Measurements from ENCODE around the gene ARL6IP1.

The ARL6IP1 gene

DNA sequence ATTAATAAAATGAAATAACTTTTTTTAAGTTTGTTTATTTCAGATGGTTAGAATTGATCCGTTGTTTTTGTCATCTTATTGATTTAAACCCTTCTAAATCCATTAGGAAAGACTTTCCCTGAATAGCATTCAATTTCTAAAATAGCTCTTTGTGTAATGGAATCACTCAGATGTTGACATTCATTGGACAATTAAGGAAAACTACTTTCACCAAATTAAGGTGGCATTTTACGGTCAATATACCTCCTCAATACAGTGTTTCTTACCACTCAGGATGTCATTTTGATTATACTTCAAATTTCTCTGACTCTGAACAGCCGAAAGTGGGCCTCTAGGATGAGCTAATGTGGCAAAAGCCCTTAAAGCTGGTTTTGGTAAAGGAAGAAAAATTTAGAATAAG, 1.8 kb downstream of the ARL6IP1 start:
- Histone ChIP-seq H2AFZ (ENCODE audit: low read length) (no peak overlapping the region), H3K9ac (ENCODE audit: low read depth, low read length, poor library complexity, severe bottlenecking) (peak overlapping the region; percentile 93), H3K4me3 (ENCODE audit: low read length, poor library complexity, severe bottlenecking) (peak overlapping the region; percentile 79), H3K36me3 (ENCODE audit: insufficient read depth, low read length) (peaks cover 10% of the 10 kb centered on the region; the same call in 1 of the 2 replicates), H3K9me3 (ENCODE audit: insufficient read depth, low read depth, low read length) (no peaks in the 10 kb centered on the region), H3K79me2 (ENCODE audit: insufficient read depth, low read length) (peaks cover 64% of the 10 kb centered on the region), H3K27me3 (ENCODE audit: insufficient read depth, low read length, poor library complexity, severe bottlenecking) (no peaks in the 10 kb centered on the region), H3K4me2 (ENCODE audit: low read depth, low read length, poor library complexity, severe bottlenecking) (peak overlapping the region; percentile 71), H4K20me1 (ENCODE audit: insufficient read depth, low read length, poor library complexity, severe bottlenecking) (peaks cover 19% of the 10 kb centered on the region), H3K9me2 (replicated peaks; ENCODE audit: low read depth, low read length) (no peaks in the 10 kb centered on the region), H3K4me1 (ENCODE audit: insufficient read depth, low read length, poor library complexity, severe bottlenecking) (peaks cover 20% of the 10 kb centered on the region), H3F3A (ENCODE audit: low read depth) (no peaks in the 10 kb centered on the region)
- no peak for TF ChIP-seq EZH2phosphoT487 (IDR thresholded peaks at IDR 0.05; ENCODE audit: borderline replicate concordance)
- TF ChIP-seq, protein P1, sequence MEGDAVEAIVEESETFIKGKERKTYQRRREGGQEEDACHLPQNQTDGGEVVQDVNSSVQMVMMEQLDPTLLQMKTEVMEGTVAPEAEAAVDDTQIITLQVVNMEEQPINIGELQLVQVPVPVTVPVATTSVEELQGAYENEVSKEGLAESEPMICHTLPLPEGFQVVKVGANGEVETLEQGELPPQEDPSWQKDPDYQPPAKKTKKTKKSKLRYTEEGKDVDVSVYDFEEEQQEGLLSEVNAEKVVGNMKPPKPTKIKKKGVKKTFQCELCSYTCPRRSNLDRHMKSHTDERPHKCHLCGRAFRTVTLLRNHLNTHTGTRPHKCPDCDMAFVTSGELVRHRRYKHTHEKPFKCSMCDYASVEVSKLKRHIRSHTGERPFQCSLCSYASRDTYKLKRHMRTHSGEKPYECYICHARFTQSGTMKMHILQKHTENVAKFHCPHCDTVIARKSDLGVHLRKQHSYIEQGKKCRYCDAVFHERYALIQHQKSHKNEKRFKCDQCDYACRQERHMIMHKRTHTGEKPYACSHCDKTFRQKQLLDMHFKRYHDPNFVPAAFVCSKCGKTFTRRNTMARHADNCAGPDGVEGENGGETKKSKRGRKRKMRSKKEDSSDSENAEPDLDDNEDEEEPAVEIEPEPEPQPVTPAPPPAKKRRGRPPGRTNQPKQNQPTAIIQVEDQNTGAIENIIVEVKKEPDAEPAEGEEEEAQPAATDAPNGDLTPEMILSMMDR (conservative IDR thresholded peaks at IDR 0.05; ENCODE audit: low read length): no peak

DNA sequence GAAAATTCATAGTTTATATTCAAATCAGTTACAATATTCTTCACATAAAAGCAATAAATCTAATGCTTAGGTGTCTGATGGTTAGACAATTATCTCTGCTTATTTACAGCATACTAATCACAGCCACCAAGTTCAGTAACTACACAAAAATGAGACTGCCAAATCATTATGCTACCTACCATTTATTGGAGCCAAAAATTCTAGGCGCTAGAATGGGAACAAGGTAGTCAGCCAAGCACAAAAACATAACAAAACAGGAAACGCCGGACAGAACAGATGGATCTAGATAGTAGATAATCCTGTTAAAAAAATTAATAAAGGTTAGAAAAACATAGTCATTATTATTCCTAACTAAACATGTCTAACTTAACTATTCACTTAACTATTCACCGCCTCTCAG, 3.6 kb downstream of the ARL6IP1 start:
- Histone ChIP-seq H3K36me3 (ENCODE audit: insufficient read depth, low read length) (peaks cover 20% of the 10 kb centered on the region; the same call in 1 of the 2 replicates), H3K9me3 (ENCODE audit: insufficient read depth, low read depth, low read length) (no peaks in the 10 kb centered on the region), H3F3A (ENCODE audit: low read depth) (no peaks in the 10 kb centered on the region), H3K4me2 (ENCODE audit: low read depth, low read length, poor library complexity, severe bottlenecking) (peak overlapping the region; percentile 71), H3K4me3 (ENCODE audit: low read length, poor library complexity, severe bottlenecking) (peak overlapping the region; percentile 79), H3K9me2 (replicated peaks; ENCODE audit: low read depth, low read length) (no peaks in the 10 kb centered on the region), H4K20me1 (ENCODE audit: insufficient read depth, low read length, poor library complexity, severe bottlenecking) (peaks cover 19% of the 10 kb centered on the region), H3K4me1 (ENCODE audit: insufficient read depth, low read length, poor library complexity, severe bottlenecking) (peaks cover 4% of the 10 kb centered on the region), H3K79me2 (ENCODE audit: insufficient read depth, low read length) (peaks cover 66% of the 10 kb centered on the region), H3K9ac (ENCODE audit: low read depth, low read length, poor library complexity, severe bottlenecking) (no peak overlapping the region), H2AFZ (ENCODE audit: low read length) (no peak overlapping the region), H3K27me3 (ENCODE audit: insufficient read depth, low read length, poor library complexity, severe bottlenecking) (no peaks in the 10 kb centered on the region)
- no peak for TF ChIP-seq EZH2phosphoT487 (IDR thresholded peaks at IDR 0.05; ENCODE audit: borderline replicate concordance)
- TF ChIP-seq, protein P1 (conservative IDR thresholded peaks at IDR 0.05; ENCODE audit: low read length): no peak

DNA sequence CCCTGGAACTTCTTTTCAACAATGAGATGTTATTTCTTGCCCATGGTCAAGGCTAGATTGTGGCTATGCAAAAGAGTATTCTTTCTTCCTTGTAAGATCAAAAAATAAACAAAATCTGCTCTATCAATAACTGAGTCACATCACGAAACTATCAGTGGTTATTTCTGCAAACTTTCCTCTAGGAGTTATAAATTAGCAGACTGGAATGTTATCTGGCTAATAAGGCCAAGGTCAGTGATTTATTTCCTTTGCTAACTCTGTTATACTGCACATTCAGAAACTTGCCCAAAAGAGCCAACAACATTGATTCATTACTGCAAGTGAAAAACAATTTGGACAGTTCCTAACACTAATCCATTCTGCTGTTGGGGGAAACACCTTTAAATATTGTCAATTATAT, 5.0 kb downstream of the ARL6IP1 start:
- peaks cover 4% of the 10 kb centered on the region for H3K4me1 ChIP-seq (ENCODE audit: insufficient read depth, low read length, poor library complexity, severe bottlenecking)
- TF ChIP-seq, protein P1 (conservative IDR thresholded peaks at IDR 0.05; ENCODE audit: low read length): no peak
- TF ChIP-seq EZH2phosphoT487 (IDR thresholded peaks at IDR 0.05; ENCODE audit: borderline replicate concordance): no peak
- H3K79me2 ChIP-seq (ENCODE audit: insufficient read depth, low read length): peaks cover 65% of the 10 kb centered on the region
- no peaks in the 10 kb centered on the region for H3K27me3 ChIP-seq (ENCODE audit: insufficient read depth, low read length, poor library complexity, severe bottlenecking)
- no peaks in the 10 kb centered on the region for H3K9me3 ChIP-seq (ENCODE audit: insufficient read depth, low read depth, low read length)
- H3K9me2 ChIP-seq (replicated peaks; ENCODE audit: low read depth, low read length): no peaks in the 10 kb centered on the region
- H3K4me3 ChIP-seq (ENCODE audit: low read length, poor library complexity, severe bottlenecking): no peak overlapping the region
- peaks cover 29% of the 10 kb centered on the region; the same call in 1 of the 2 replicates for H3K36me3 ChIP-seq (ENCODE audit: insufficient read depth, low read length)
- H3K9ac ChIP-seq (ENCODE audit: low read depth, low read length, poor library complexity, severe bottlenecking): peak overlapping the region; percentile 21
- peaks cover 19% of the 10 kb centered on the region for H4K20me1 ChIP-seq (ENCODE audit: insufficient read depth, low read length, poor library complexity, severe bottlenecking)
- no peak overlapping the region for H2AFZ ChIP-seq (ENCODE audit: low read length)
- peak overlapping the region; percentile 19 for H3K4me2 ChIP-seq (ENCODE audit: low read depth, low read length, poor library complexity, severe bottlenecking)
- H3F3A ChIP-seq (ENCODE audit: low read depth): no peaks in the 10 kb centered on the region

All from Loucy (cell line).